NT2/D1 (cell line): ENCODE measurements around the gene KCNIP1.

Experiments used
- SUZ12 ChIP-seq: IDR thresholded peaks from 2 replicates; pipeline ENCODE4 v1.6.1; 2011; ENCODE audit not compliant: insufficient read length, insufficient read depth; ENCODE audit errors: extremely low read depth
- YY1 ChIP-seq: IDR thresholded peaks from 2 replicates; pipeline ENCODE4 v1.6.1; 2011; ENCODE audit not compliant: insufficient read length, insufficient read depth
- ZNF274 ChIP-seq: IDR thresholded peaks from 2 replicates; pipeline ENCODE4 v1.6.1; 2011; ENCODE audit warnings: mild to moderate bottlenecking, low read depth, low read length

DNA sequence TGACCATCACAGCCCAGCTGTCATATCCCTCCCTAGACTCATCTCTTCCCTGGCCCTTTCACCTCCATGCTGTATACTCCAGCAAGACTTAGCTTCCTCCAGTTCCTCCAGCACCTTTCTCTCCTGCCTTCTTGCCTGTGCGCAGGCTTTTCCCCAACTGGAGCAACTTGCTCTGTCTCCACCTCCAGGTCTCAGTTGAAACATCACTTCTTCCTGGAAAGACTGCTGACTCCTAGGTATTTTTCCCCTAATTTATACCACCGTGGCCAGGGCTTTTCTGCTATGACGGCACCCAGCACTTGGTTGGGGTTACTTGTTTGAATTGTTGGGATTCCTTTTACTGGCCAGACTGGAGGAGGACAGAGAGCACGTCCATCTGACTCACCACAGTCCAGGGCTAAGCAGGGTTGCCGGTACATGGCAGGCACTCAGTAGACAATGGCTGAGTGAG lies 67.5 kb downstream of the KCNIP1 start:
- TF ChIP-seq ZNF274 (no peak), SUZ12 (no peak), YY1 (no peak)
